ENCODE data around the gene EMC7. TPM values are rescaled to one million over a fixed set of nuclear protein-coding genes. Genes with fewer than 3 reads are reported as not detected.

EMC7 gene
- total RNA-seq, 1 donor from 2014 or later = 29.8 TPM

GRCh38 chr15:34065261-34065660 lies 36.4 kb downstream of the EMC7 start:
- DNase-seq (ENCODE audit: low read depth, low spot score) = no peak
- Mint-ChIP-seq H3K27ac (ENCODE audit: unreplicated experiment) (no peak overlapping the region), H3K4me3 (no peak overlapping the region), H3K36me3 (ENCODE audit: low read depth) (no peaks in the 10 kb centered on the region), H3K9me3 (no peaks in the 10 kb centered on the region), H3K4me1 (no peaks in the 10 kb centered on the region), H3K27me3 (ENCODE audit: low read depth) (no peaks in the 10 kb centered on the region)
- no peak for TF ChIP-seq CTCF (conservative IDR thresholded peaks at IDR 0.05)

GRCh38 chr15:34064438-34064837 lies 37.2 kb downstream of the EMC7 start:
- no peak for DNase-seq (ENCODE audit: low read depth, low spot score)
- Mint-ChIP-seq H3K27ac (ENCODE audit: unreplicated experiment) (no peak overlapping the region), H3K27me3 (ENCODE audit: low read depth) (peaks cover 2% of the 10 kb centered on the region), H3K36me3 (ENCODE audit: low read depth) (no peaks in the 10 kb centered on the region), H3K9me3 (no peaks in the 10 kb centered on the region), H3K4me3 (no peak overlapping the region), H3K4me1 (no peaks in the 10 kb centered on the region)
- no peak for TF ChIP-seq CTCF (conservative IDR thresholded peaks at IDR 0.05)

GRCh38 chr15:34059946-34060345 lies 41.7 kb downstream of the EMC7 start:
- no peak for DNase-seq (ENCODE audit: low read depth, low spot score)
- Mint-ChIP-seq H3K4me1 (no peaks in the 10 kb centered on the region), H3K27ac (ENCODE audit: unreplicated experiment) (no peak overlapping the region), H3K4me3 (no peak overlapping the region), H3K27me3 (ENCODE audit: low read depth) (peaks cover 2% of the 10 kb centered on the region), H3K36me3 (ENCODE audit: low read depth) (no peaks in the 10 kb centered on the region), H3K9me3 (no peaks in the 10 kb centered on the region)
- TF ChIP-seq CTCF (conservative IDR thresholded peaks at IDR 0.05) = no peak

- no peak for DNase-seq (ENCODE audit: low read depth, low spot score)
- Mint-ChIP-seq H3K36me3 (ENCODE audit: low read depth) (no peaks in the 10 kb centered on the region), H3K4me3 (no peak overlapping the region), H3K27ac (ENCODE audit: unreplicated experiment) (no peak overlapping the region), H3K27me3 (ENCODE audit: low read depth) (peaks cover 2% of the 10 kb centered on the region), H3K9me3 (no peaks in the 10 kb centered on the region), H3K4me1 (no peaks in the 10 kb centered on the region)
- TF ChIP-seq CTCF (conservative IDR thresholded peaks at IDR 0.05) = no peak
These were observed 42.2 kb downstream of the EMC7 start for GRCh38 chr15:34059476-34059875.

GRCh38 chr15:34056911-34057310 lies 44.8 kb downstream of the EMC7 start:
- H3K27me3 Mint-ChIP-seq (ENCODE audit: low read depth) = peaks cover 9% of the 10 kb centered on the region
- no peak for TF ChIP-seq CTCF (conservative IDR thresholded peaks at IDR 0.05)
- no peak for DNase-seq (ENCODE audit: low read depth, low spot score)

More at GRCh38 chr15:34056911-34057310, 44.8 kb downstream of the EMC7 start:
- H3K4me1 Mint-ChIP-seq = no peaks in the 10 kb centered on the region
- H3K27ac Mint-ChIP-seq (ENCODE audit: unreplicated experiment) = no peak overlapping the region
- no peaks in the 10 kb centered on the region for H3K36me3 Mint-ChIP-seq (ENCODE audit: low read depth)
- peaks cover 14% of the 10 kb centered on the region for H3K9me3 Mint-ChIP-seq
- no peak overlapping the region for H3K4me3 Mint-ChIP-seq

All from neural crest cell (in vitro differentiated cells).